Activated CD4-positive, alpha-beta T cell treated with anti-CD3 and anti-CD28 coated beads, Interleukin-2, amount 50 U/mL, for 4 hours (primary cell): ENCODE measurements around the gene UGT1A9.

Experiments
- DNase-seq, 2 experiments: peaks; one replicate each; pipeline ENCODE4 v3.0.0-alpha.2; 2020

The UGT1A9 gene

DNA sequence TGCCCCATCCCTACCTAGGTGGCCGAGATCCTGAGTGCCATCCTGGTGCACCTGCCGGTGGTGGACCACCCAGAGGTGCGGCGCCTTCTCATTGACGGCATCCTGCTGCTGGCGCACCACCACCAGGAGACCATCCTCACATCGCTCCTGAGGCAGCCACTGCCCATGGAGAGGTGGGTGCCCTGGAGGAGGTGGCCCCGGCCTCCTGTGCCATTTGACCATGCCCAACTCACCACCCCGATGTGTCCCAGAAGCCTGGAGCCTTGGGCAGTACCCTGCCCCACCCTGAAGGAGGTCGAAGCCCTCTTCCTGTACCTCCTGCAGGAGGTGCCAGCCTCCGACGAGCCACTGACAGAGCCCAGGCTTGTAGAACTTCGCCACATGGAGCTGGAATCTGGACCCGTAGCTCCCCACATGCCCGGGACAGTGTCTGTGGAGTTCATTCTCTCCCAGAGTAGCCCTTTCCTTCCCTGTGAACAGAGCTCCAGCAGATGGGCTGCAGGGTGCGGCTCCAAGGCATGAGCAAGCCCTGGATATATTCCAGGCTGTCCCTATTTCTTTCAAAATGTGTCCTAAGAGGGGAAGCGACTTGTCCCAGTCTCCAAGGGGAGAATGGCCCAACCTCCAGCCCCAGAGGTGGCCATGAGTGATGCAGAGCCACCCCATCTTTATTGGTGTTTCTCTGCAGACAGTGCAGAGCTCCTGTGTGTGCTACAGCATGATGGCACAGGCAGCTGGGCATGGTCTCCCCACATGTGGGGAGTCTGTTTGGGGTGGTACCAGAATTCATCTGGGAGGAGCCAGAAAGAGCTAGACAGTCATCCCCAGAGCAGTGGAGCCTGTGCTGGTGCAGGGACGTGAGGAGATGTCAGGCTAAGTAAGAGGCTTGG is 148.4 kb downstream of the UGT1A9 start:
- DNase-seq, result no peak

DNA sequence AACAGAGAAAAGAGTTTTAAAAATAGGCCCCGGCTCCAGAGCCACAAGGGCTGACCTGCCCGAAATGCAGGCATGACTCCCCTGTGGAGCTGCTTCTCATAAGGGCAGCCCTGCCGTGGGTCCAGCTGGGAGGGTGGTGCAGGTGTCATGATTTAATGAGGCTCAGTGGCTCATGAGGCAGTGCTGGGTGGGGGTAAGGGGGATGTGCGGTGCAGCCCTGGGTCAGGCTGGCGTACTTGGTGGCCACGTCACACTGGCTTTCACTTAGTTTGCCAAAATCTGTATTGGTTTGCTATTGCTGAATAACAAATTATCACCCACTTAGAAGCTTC is 149.0 kb downstream of the UGT1A9 start:
- no peak for DNase-seq

DNA sequence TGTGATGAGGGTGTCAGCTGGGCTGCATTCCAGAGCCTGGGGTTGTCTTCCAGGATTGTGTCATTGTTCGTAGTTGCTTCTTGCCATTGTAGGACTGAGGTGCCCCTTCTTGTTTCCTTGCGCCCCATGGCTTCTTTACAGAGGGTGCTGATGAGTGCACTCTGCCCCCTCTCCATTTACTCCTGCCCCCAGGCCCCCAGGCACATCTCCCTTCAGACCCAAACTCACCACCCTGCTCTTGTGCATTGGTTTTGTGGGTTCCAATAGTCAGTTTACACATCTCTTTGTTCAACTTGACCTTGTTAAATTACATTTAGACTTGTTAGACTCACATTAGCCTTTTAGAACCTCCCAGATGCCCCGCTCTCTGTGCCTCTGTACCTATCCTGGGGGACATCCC is 149.5 kb downstream of the UGT1A9 start:
- no peak for DNase-seq

DNA sequence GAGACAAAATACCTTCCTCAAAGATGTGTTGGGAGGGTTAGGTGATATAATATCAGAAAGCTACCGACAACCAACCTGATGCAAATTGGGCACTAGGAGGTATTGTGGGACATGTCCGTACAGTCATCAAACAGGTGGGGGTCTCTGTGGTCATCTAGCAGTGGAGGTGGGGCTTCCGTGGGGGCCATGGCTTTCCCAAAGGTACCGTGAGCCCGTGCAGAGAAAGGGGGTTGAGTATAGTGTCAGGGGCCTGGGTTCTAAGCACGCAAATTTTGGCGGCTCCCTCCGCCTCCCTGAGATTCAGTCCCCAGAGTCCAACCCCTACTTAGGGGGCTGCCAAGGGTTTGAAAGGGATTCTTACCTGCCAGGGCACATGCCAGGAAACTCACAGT is 150.0 kb downstream of the UGT1A9 start:
- no peak for DNase-seq

DNA sequence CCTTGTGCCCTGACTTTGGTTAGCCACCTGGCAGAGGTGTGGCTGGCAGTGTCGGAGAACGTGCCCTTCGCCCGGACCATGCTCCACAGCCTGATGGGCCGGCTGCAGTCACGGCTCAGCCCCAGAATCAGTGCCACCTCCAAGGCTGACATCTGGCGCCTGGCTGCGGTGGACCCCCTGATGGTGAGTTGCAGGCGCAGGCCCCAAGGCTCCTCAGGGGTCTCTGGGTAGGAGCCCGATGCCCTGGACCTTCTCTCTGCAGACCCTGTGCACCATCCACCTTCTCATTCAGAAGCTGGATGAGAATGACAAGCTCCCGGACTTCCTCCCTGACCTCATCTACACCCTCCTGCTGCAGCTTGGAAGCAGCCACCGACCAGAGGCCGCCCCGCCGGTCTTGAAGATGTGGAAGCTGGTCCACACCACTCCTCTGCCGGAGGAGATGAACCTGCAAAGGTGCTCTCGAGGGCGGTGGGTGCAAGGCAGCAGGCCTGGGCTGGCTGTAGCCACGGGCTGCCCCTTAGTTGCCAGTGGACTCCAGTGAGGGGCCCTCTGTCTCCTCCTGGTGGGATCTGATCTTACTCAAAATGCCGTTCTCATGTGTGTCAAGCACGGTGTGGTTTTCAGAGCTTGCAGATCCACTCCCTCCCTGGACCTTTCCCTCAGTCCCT is 150.5 kb downstream of the UGT1A9 start:
- DNase-seq, result no peak
